Stimulated activated memory B cell treated with anti-CD40 and anti-IgM and Interleukin-4, amounts not matched to agents 10 μg/mL and 1 μg/mL and 100 μg/mL, for 72 hours (primary cell): ENCODE data around the gene PCK1.
A peak's percentile ranks its signal among the peaks of the same experiment; 100 is the strongest.
"Not testable (repeated sequence)": the region's sequence is repeated elsewhere in the genome, so short reads cannot be mapped to it uniquely, and the experiment has no call there.

Experiments
- ATAC-seq: fragments of 150-1000 bp; cut with Tn5 transposase; 2 replicates; pipeline ENCODE4 v1.10.0; 2021
- H3K27ac Mint-ChIP-seq: one replicate; pipeline ENCODE4 v1.8.0; 2022; ENCODE audit warnings: mild to moderate bottlenecking, mixed read lengths
- H3K27me3 Mint-ChIP-seq: one replicate; pipeline ENCODE4 v1.8.0; 2022; ENCODE audit warnings: mixed read lengths
- H3K36me3 Mint-ChIP-seq: one replicate; pipeline ENCODE4 v1.8.0; 2022; ENCODE audit warnings: mixed read lengths
- H3K4me1 Mint-ChIP-seq: one replicate; pipeline ENCODE4 v1.8.0; 2022; ENCODE audit warnings: mixed read lengths
- H3K4me3 Mint-ChIP-seq: one replicate; pipeline ENCODE4 v1.8.0; 2022; ENCODE audit warnings: mild to moderate bottlenecking, moderate library complexity, mixed read lengths
- H3K9me3 Mint-ChIP-seq: one replicate; pipeline ENCODE4 v1.8.0; 2022; ENCODE audit warnings: mixed read lengths

Gene PCK1

GRCh38 chr20:57560554-57561355 lies at the start of gene PCK1:
TSS of gene PCK1 (plus strand) at chr20:57561110. CDS start at chr20:57561412, 302 bp downstream.
- H3K27me3 Mint-ChIP-seq = peaks cover 69% of the 10 kb centered on the region
- ATAC-seq = no peak
- H3K36me3 Mint-ChIP-seq = no peaks in the 10 kb centered on the region
- no peaks in the 10 kb centered on the region for H3K9me3 Mint-ChIP-seq
- H3K4me3 Mint-ChIP-seq = no peak within 1 kb of the TSS
- H3K4me1 Mint-ChIP-seq = no peaks in the 10 kb centered on the region
- no peak within 1 kb of the TSS for H3K27ac Mint-ChIP-seq

GRCh38 chr20:57511709-57512108 lies 49.2 kb upstream of the PCK1 start:
- not testable (repeated sequence) for ATAC-seq, H3K4me3 Mint-ChIP-seq, H3K4me1 Mint-ChIP-seq, H3K9me3 Mint-ChIP-seq, H3K36me3 Mint-ChIP-seq, H3K27me3 Mint-ChIP-seq, H3K27ac Mint-ChIP-seq

- Mint-ChIP-seq H3K4me1 (no peaks in the 10 kb centered on the region), H3K9me3 (no peaks in the 10 kb centered on the region), H3K27me3 (no peaks in the 10 kb centered on the region), H3K27ac (no peak overlapping the region), H3K36me3 (no peaks in the 10 kb centered on the region), H3K4me3 (no peak overlapping the region)
- no peak for ATAC-seq
Observed at GRCh38 chr20:57512432-57512831, 48.5 kb upstream of the PCK1 start.

GRCh38 chr20:57513199-57513598 lies 47.7 kb upstream of the PCK1 start:
- Mint-ChIP-seq H3K9me3 (no peaks in the 10 kb centered on the region), H3K4me1 (no peaks in the 10 kb centered on the region), H3K4me3 (no peak overlapping the region), H3K27ac (no peak overlapping the region), H3K27me3 (no peaks in the 10 kb centered on the region), H3K36me3 (no peaks in the 10 kb centered on the region)
- no peak for ATAC-seq

- Mint-ChIP-seq H3K4me3 (no peak overlapping the region), H3K27ac (no peak overlapping the region), H3K36me3 (no peaks in the 10 kb centered on the region), H3K4me1 (no peaks in the 10 kb centered on the region), H3K27me3 (no peaks in the 10 kb centered on the region), H3K9me3 (no peaks in the 10 kb centered on the region)
- ATAC-seq = peak; percentile 50
Observed at GRCh38 chr20:57514273-57514751, 46.6 kb upstream of the PCK1 start.

- no peak overlapping the region for H3K27ac Mint-ChIP-seq
- H3K27me3 Mint-ChIP-seq = no peaks in the 10 kb centered on the region
- H3K9me3 Mint-ChIP-seq = no peaks in the 10 kb centered on the region
- peaks cover 6% of the 10 kb centered on the region for H3K4me1 Mint-ChIP-seq
- ATAC-seq = no peak
- H3K4me3 Mint-ChIP-seq = no peak overlapping the region
- no peaks in the 10 kb centered on the region for H3K36me3 Mint-ChIP-seq
Observed at GRCh38 chr20:57517904-57518303, 43.0 kb upstream of the PCK1 start.

- H3K27me3 Mint-ChIP-seq = no peaks in the 10 kb centered on the region
- H3K36me3 Mint-ChIP-seq = no peaks in the 10 kb centered on the region
- no peaks in the 10 kb centered on the region for H3K9me3 Mint-ChIP-seq
- H3K4me1 Mint-ChIP-seq = peaks cover 12% of the 10 kb centered on the region
- no peak for ATAC-seq
- H3K4me3 Mint-ChIP-seq = no peak overlapping the region
- H3K27ac Mint-ChIP-seq = no peak overlapping the region
Observed at GRCh38 chr20:57522380-57523140, 38.4 kb upstream of the PCK1 start.

GRCh38 chr20:57523782-57524181 lies 37.1 kb upstream of the PCK1 start:
- no peak for ATAC-seq
- Mint-ChIP-seq H3K4me1 (peaks cover 12% of the 10 kb centered on the region), H3K9me3 (no peaks in the 10 kb centered on the region), H3K27me3 (no peaks in the 10 kb centered on the region), H3K36me3 (no peaks in the 10 kb centered on the region), H3K4me3 (no peak overlapping the region), H3K27ac (no peak overlapping the region)

GRCh38 chr20:57524511-57525176 lies 36.3 kb upstream of the PCK1 start, which contains the start of gene CTCFL:
TSS of gene CTCFL (minus strand) at chr20:57525140. CDS start at chr20:57524205, 935 bp downstream.
- Mint-ChIP-seq H3K27ac (no peak within 1 kb of the TSS), H3K4me3 (no peak within 1 kb of the TSS), H3K9me3 (no peaks in the 10 kb centered on the region), H3K36me3 (no peaks in the 10 kb centered on the region), H3K27me3 (no peaks in the 10 kb centered on the region), H3K4me1 (peaks cover 12% of the 10 kb centered on the region)
- no peak for ATAC-seq

- no peaks in the 10 kb centered on the region for H3K36me3 Mint-ChIP-seq
- no peaks in the 10 kb centered on the region for H3K27me3 Mint-ChIP-seq
- no peak for ATAC-seq
- H3K4me1 Mint-ChIP-seq = peaks cover 12% of the 10 kb centered on the region
- no peak overlapping the region for H3K4me3 Mint-ChIP-seq
- H3K9me3 Mint-ChIP-seq = no peaks in the 10 kb centered on the region
- H3K27ac Mint-ChIP-seq = no peak overlapping the region
Observed at GRCh38 chr20:57525328-57526086, 35.4 kb upstream of the PCK1 start.

- H3K36me3 Mint-ChIP-seq = no peaks in the 10 kb centered on the region
- H3K4me3 Mint-ChIP-seq = no peak overlapping the region
- peaks cover 12% of the 10 kb centered on the region for H3K4me1 Mint-ChIP-seq
Observed at GRCh38 chr20:57526087-57526884, 34.6 kb upstream of the PCK1 start.

GRCh38 chr20:57526885-57527460 lies 33.9 kb upstream of the PCK1 start:
- no peaks in the 10 kb centered on the region for H3K9me3 Mint-ChIP-seq

More at GRCh38 chr20:57526087-57526884, 34.6 kb upstream of the PCK1 start:
- Mint-ChIP-seq H3K27ac (no peak overlapping the region), H3K27me3 (no peaks in the 10 kb centered on the region), H3K9me3 (no peaks in the 10 kb centered on the region)
- ATAC-seq = no peak

GRCh38 chr20:57527728-57528127 lies 33.2 kb upstream of the PCK1 start:
- Mint-ChIP-seq H3K36me3 (no peaks in the 10 kb centered on the region), H3K4me3 (no peak overlapping the region), H3K9me3 (no peaks in the 10 kb centered on the region), H3K27ac (no peak overlapping the region), H3K27me3 (peaks cover 3% of the 10 kb centered on the region), H3K4me1 (peaks cover 7% of the 10 kb centered on the region)
- ATAC-seq = no peak

More at GRCh38 chr20:57526885-57527460, 33.9 kb upstream of the PCK1 start:
- Mint-ChIP-seq H3K27me3 (no peaks in the 10 kb centered on the region), H3K4me3 (no peak overlapping the region), H3K27ac (no peak overlapping the region), H3K36me3 (no peaks in the 10 kb centered on the region), H3K4me1 (peaks cover 12% of the 10 kb centered on the region)
- ATAC-seq = no peak

- Mint-ChIP-seq H3K36me3 (no peaks in the 10 kb centered on the region), H3K27ac (no peak overlapping the region)
Observed at GRCh38 chr20:57528148-57528547, 32.8 kb upstream of the PCK1 start.

More at GRCh38 chr20:57528148-57528547, 32.8 kb upstream of the PCK1 start:
- peaks cover 6% of the 10 kb centered on the region for H3K4me1 Mint-ChIP-seq
- H3K27me3 Mint-ChIP-seq = peaks cover 7% of the 10 kb centered on the region
- H3K9me3 Mint-ChIP-seq = no peaks in the 10 kb centered on the region
- no peak overlapping the region for H3K4me3 Mint-ChIP-seq
- no peak for ATAC-seq
